ENCODE measurements around the gene KLHL26. TPM values are rescaled to one million over a fixed set of nuclear protein-coding genes. Genes with fewer than 3 reads are reported as not detected.

KLHL26 gene
- total RNA-seq, 1 experiment from 2014 or later: 3.6 TPM

DNA sequence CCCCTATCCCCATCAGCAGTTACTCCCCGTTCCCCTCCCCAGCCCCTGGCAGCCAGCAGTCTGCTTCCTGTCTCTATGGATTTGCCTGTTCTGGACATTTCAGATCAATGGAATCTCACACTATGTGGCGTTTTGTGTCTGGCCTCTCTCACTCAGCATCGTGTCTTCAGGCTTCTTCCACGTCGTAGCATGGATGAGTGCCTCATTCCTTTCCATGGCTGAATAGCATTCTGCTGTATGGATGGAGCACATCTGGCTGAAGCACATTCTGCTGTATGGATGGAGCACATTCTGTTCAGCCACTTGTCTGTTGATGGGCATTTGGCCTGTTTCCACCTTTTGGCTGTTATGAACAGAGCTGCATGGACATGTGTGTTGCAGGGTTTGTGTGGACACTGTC is 76.2 kb downstream of the KLHL26 start:
- DNase-seq (ENCODE audit: low read depth): no peak

DNA sequence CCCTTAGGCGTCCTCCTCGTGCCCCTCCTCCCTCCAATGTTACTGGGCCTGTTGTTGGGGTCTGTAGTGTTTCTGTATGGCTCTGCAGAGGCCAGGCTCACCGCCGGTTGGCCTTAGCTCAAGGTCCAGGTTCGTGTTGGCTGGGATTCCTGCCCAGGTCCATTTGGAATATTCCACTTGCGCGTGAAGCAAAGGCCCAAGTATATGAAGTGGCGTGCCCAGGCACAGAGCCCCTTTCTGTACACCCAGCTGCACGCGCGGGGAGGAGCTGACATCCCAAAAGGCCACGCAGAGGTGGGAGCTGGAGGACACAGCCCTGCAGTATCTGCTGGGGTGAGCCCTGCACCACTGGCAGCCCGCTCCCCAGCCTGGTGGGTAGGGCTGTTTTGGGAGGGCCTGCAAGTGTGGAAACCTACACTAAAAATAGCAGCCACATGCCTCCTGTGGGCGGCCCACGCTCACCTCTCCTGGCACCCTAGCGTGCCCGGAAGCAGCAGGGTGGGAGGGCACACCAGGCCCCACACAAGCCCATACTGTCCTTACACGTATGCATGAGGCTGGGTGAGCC is 76.8 kb downstream of the KLHL26 start:
- DNase-seq (ENCODE audit: low read depth): no peak

DNA sequence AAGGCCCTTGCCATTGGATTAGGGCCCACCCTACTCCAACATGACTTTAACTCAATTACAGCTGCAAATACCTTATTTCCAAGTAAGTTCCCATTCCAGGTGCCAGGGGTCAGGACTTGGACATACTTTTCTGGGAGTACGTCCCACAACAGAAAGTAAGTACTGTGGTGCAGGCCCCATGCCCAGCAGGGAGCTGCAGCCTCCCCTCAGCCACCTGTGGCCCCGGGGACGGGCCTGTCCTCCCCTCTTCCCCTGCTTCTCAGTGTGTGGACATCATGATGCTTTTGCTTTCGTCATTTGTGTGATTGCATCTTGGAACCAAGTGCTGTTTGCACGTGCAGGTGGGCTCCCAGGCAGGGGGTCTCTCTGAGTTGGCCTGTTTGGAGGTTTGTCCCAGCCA is 78.6 kb downstream of the KLHL26 start:
- no peak for DNase-seq (ENCODE audit: low read depth)

DNA sequence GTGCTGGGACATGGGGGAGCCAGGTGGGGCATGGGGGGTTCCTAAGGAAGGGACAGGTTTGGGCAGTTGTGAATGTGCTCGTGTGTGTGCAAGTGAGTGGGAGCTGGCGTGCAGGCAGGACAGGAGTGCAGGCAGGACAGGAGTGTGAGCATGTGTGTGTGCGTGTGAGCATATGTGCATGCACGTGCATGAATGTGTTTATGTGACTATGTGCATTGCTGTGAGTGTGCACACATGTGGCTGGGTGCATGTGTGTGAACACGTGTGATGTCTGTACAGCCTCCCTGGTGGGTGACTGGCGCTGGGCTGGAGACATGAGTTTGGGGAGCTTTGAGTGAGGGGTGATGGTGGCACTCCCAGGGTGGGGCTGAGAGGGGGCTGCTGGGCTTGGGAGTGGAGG is 80.0 kb downstream of the KLHL26 start:
- no peak for DNase-seq (ENCODE audit: low read depth)

DNA sequence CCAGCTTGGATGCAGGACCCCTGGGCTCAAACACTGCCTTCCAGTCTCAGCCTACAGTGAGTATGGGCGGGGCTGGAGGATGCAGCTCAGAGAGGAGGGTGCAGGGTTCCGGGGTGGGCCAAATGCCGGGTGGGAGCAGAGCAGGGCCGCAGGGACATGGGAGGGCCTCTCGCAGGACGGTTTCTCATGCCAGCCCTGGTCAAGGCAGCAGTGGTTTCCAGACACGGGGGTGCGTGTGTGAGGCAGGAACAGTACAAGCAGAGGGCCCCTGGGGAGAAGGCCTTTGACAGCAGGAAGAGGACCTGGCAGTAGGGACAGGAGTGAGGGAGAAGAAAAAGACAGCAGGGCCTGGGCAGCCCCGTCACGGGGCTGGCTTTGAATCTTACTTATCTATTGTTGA is 80.8 kb downstream of the KLHL26 start:
- DNase-seq (ENCODE audit: low read depth): no peak

DNA sequence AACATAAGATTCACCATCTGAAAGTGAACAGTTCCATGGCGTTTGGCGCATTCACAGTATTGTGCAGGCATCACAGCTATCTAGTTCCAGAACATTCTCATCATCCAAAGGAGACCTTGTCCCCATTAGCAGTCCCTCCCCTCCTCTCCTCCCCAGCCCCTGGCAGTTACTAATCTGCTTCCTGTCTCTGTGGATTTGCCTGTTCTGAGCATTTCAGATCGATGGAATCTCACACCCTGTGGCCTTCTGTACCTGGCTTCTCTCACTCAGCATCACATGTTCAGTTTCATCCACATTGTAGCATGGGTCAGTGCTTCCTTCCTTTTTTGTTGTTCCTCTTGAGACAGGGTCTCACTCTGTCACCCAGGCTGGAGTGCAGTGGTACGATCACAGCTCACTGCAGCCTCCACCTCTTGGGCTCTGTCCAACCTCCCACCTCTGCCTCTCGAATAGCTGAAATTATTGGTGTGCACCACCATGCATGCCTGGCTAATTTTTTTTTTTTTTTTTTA is 81.2 kb downstream of the KLHL26 start:
- DNase-seq (ENCODE audit: low read depth): no peak

DNA sequence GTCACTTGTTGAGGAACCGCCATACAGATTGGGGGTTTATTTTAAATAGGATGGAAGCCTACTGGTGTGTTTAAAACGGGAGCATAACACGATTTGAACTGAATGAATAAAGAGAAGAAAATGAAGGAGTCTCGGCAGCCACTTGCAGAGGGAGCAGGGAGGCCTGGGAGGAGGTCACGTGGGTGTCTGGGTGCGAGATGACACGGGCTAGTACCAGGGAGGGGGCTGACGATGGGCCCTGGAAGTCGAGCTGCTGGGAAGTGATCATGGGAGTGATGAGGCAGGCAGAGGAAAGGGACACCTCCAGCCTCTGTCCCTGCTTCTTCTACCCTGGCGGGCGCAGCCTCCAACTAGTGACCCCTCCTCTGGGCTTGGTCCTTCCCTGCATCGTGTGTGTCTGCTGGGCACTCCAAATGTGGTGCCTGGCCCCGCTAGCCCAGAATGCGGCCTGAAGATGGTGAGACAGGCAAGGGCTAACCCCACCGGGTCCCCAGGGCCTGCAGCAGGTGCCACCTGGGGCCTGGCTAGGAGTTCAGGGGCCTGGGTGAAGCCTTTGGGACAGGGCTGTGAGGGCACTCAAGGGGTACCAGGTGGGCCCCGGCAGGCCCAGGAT is 82.1 kb downstream of the KLHL26 start:
- no peak for DNase-seq (ENCODE audit: low read depth)

DNA sequence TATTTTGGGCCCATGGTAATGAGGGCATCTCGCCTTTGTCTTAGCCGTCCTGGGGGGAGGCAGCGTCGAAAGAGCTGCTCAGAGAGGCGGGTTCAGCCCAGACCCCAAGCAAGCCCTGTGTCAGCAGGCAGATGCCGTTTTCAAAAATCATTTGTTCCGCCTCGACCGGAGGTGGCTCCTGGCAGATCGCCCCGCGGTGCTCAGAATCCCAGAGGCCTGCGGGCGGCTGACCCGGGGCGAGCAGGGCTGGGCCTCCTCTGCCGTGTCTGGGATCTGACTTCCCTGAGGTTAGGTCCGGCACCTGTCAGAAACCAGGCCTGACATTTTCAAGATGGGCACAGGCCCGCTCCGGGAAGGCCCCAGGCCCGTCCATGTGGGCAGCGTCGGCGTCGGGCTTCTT is 82.7 kb downstream of the KLHL26 start:
- no peak for DNase-seq (ENCODE audit: low read depth)

Other genes starting within 250 kb of the KLHL26 start
- not detected in 2 replicates for gene LRRC25, start 239.4 kb upstream of the KLHL26 start, total RNA-seq (2014; rRNA removed; shearing (Covaris generic))
- 55.3 and 61.9 TPM in 2 replicates for gene SSBP4, start 217.6 kb upstream of the KLHL26 start, total RNA-seq (2014; rRNA removed; shearing (Covaris generic))
- gene ISYNA1, start 198.9 kb upstream of the KLHL26 start, total RNA-seq (2014; rRNA removed; shearing (Covaris generic)): 6.2 and 8.9 TPM in 2 replicates
- gene ELL, start 115.0 kb upstream of the KLHL26 start, total RNA-seq (2014; rRNA removed; shearing (Covaris generic)): 7.5 and 15.4 TPM in 2 replicates
- gene FKBP8, start 93.5 kb upstream of the KLHL26 start, total RNA-seq (2014; rRNA removed; shearing (Covaris generic)): 209 and 297 TPM in 2 replicates
- gene KXD1, start 79.2 kb upstream of the KLHL26 start, total RNA-seq (2014; rRNA removed; shearing (Covaris generic)): 114 and 124 TPM in 2 replicates
- 910 and 1,251 TPM in 2 replicates for gene UBA52, start 65.2 kb upstream of the KLHL26 start, total RNA-seq (2014; rRNA removed; shearing (Covaris generic))
- 62.5 and 89.3 TPM in 2 replicates for gene REX1BD, start 48.2 kb upstream of the KLHL26 start, total RNA-seq (2014; rRNA removed; shearing (Covaris generic))
- 0.49 and 0.57 TPM in 2 replicates for gene CRLF1, start 30.2 kb upstream of the KLHL26 start, total RNA-seq (2014; rRNA removed; shearing (Covaris generic))
- 0.05 TPM in 1 of 2 replicates, not detected in the other for gene TMEM59L, start 24.2 kb upstream of the KLHL26 start, total RNA-seq (2014; rRNA removed; shearing (Covaris generic))
- gene CRTC1, start 46.7 kb downstream of the KLHL26 start, total RNA-seq (2014; rRNA removed; shearing (Covaris generic)): 0.64 and 2.8 TPM in 2 replicates
- gene COMP, start 154.3 kb downstream of the KLHL26 start, total RNA-seq (2014; rRNA removed; shearing (Covaris generic)): not detected in 2 replicates
- gene UPF1, start 194.9 kb downstream of the KLHL26 start, total RNA-seq (2014; rRNA removed; shearing (Covaris generic)): 85.4 and 131 TPM in 2 replicates